GM21717 (cell line): ENCODE measurements around the gene CX3CL1.
"Not testable (repeated sequence)": the region's sequence is repeated elsewhere in the genome, so short reads cannot be mapped to it uniquely, and the experiment has no call there.

ENCODE experiments used
- ATAC-seq: cut with Tn5 transposase; IDR thresholded peaks from one replicate; pipeline ENCODE4 v1.9.1; 2021; ENCODE audit warnings: mild to moderate bottlenecking, moderate library complexity; ENCODE audit not compliant: unreplicated experiment

The CX3CL1 gene

GRCh38 chr16:57356547-57356946 is 15.7 kb upstream of the CX3CL1 start:
- ATAC-seq: no peak

GRCh38 chr16:57357330-57358085 is 14.8 kb upstream of the CX3CL1 start:
- ATAC-seq: peak; percentile 30

GRCh38 chr16:57358086-57358420 is 14.2 kb upstream of the CX3CL1 start:
- peak; percentile 2 for ATAC-seq

DNA sequence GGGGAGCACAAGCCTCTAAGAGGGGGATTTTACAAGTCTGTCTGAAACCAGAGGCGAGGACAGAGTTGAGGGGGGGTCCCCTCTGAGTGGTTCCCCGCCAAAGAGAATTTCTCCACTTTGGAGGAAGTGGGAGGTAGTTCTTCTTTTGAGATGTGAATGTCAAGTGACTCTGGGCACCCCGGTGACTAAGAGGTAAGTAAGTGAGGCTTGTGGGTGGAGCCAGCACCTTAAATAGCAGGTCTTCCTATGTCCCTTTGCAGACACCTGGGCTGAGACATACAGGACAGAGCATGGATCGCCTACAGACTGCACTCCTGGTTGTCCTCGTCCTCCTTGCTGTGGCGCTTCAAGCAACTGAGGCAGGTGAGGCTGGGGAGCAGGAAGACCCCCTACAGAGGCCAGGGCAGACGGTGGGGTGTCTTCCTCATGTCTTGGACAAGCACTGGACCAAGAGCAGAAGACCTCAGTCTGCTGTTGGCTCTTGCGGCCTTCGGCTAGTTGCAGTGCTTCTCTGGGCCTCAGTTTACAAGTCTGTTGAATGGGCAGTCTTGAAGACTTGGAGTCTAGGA is 13.7 kb upstream of the CX3CL1 start, which contains the start of gene CCL22:
Gene CCL22, plus strand, starts transcription at position 257 of the 569 bp plus-strand sequence. Its CDS starts 34 bp downstream, at position 291.
- ATAC-seq: peak; percentile 58

DNA sequence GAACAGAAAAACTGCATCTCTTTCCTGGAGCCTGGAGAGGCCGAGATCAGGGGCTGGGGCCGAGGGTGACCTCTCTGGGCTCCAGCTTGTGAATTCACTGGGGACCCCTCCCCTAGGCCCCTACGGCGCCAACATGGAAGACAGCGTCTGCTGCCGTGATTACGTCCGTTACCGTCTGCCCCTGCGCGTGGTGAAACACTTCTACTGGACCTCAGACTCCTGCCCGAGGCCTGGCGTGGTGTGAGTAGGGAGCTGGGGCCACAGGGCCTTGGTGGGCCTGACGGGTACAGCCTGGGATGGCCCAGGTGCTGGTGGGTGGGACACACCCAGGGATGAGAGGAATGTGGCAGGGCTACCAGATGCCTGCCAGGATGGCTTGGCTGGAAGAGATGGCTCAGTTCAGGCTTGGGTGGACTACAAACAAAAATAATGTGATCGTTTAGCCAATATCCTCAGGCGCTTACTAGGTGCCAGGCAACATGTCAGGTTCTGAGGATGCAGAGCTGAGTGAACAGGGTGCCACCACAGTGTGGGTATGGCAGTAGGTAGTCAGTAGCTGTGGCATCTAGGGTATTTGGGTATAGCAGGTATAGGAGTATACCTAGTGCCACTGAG is 11.9 kb upstream of the CX3CL1 start:
- no peak for ATAC-seq

DNA sequence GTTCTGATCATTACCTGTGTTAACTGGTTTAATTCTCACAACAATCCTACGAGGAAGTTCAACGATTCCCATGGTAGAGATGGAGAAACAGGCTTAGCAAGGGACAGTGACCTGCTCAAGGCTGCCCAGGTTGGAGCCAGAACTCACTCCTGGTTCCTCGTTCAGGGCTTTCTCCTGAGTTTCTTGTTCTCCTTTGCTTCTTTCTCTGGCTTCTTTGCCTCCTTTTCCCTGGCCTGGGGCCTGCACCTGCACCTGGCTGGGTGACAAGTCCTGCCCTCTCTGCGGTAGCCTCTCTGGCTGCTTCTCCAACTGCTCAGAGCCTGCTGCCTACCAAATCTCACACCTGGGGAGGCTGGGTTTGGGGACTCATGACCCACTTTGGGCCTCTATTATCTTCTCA is 10.9 kb upstream of the CX3CL1 start:
- no peak for ATAC-seq

DNA sequence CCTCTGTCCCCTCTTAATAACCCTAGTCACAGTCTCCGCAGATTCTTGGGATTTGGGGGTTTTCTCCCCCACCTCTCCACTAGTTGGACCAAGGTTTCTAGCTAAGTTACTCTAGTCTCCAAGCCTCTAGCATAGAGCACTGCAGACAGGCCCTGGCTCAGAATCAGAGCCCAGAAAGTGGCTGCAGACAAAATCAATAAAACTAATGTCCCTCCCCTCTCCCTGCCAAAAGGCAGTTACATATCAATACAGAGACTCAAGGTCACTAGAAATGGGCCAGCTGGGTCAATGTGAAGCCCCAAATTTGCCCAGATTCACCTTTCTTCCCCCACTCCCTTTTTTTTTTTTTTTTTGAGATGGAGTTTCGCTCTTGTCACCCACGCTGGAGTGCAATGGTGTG is 8.1 kb upstream of the CX3CL1 start:
- ATAC-seq: no peak

- no peak for ATAC-seq
These were observed 5.7 kb upstream of the CX3CL1 start for GRCh38 chr16:57366544-57367040.

DNA sequence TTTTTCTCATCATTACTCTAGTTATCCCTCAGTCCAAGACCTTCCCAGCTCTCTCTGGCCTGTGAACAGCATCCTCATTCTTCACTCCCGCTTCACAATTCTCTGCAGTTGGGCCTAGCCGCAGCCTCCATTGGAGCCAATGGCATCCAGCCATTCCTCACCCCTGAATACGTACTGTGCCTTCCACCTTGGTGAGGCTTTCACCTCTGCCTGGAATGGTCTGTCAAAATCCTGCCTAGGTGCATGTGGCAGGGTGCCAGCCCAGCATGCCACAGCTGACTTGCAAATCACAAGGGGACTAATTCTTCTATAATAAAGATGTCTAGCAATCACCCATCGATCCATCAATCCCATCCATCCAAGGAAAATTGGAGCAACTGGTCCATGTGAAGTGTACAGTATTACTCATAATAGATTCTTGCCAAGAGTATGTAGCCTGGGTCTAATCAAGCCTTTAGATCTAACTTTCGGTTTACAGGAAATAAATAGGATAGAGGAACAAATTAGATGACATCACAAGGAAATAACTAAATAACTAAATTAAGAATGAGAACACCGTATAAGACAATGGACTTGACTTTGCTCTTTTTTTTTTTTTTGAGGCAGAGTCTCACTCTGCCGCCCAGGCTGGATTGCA is 5.1 kb upstream of the CX3CL1 start:
- ATAC-seq: no peak

DNA sequence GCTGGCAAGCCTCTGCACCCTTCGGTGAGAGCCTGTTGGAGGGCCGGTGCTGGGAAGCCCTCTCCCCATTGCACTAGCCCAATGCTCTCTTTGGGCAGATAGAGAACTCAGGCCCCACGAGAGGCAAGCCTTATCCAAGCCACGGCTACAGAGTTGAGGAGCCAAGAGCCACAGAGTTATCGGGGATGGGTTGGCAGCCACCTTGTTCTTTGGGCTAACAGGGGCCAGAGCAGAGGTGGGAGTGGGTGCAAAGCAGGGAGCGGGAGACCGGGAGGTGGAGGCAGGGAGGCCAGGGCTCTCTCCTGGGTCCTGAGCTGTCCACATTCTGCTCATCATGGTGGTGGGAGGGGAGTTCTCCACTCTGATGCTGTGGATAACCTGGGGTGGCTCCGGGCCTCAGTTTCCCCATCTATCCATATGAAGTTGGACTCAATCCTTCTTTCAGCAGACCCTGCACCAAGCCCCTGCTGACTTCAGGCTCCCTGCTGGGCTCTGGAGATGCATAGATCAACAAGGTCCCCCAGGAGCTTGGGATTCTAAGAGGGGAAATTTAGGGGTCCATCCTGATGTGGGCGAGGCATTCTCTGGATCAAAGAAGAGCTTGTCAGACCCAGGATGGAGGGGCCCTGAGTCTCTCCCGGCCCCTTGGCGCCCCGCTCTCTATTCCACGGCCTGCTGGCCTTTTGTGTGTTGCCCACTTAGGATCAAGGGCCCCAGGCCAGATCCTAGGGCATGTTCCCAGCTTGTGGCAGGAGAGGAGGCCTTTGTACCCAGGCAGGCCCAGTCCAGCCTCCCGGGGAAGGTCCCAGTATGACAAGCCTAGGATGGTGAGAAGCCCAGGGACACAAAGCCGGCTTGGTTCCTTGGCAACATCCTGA is 557 bp upstream of the CX3CL1 start:
- ATAC-seq: no peak

GRCh38 chr16:57373117-57373947 is 1.0 kb downstream of the CX3CL1 start:
- no peak for ATAC-seq

GRCh38 chr16:57374067-57374534 is 1.8 kb downstream of the CX3CL1 start:
- ATAC-seq: no peak

DNA sequence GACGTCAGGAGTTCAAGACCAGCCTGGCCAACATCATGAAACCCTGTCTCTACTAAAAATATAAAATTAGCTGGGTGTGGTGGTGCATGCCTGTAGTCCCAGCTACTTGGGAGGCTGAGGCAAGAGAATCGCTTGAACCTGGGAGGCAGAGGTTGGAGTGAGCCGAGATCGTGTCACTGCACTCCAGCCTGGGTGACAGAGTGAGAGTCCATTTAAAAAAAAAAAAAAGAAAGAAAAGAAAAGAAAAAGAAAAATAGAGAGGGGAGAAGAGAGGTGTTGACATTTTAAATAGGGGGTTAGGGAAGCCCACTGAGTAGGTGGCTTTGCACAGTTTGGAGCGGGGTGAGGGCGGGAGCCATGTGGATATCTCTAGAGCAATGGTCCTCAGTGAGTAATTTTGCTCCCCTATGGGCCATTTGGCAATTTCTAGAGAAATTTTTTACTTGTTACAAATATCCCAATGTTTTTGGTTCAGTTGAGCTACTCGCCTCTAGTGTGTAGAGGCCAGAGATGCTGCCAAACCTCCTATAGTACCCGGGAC is 2.7 kb downstream of the CX3CL1 start:
- ATAC-seq: not testable (repeated sequence)

DNA sequence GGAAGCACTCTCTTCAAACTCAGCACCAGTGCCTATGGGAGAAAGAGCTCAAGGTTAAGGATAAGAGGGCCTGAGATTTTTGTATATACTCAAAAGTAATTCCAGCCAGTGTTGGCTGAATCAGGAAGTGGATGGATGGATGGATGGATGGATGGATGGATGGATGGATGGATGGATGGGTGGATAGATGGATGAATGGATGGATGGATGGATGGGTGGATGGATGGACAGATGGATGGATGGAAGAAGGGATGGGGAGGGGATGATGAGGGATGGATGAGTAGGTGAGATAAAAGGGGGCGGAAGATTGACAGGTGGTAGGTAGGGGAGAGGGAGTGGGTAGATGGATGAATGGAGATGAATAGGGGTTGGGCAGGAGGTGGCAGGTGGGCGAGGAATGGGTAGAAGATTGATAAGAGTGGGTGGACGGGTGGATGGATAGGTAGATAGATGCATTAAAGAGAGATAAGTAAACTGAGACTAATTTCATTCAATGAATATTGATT is 4.1 kb downstream of the CX3CL1 start:
- no peak for ATAC-seq

- peak; percentile 70 for ATAC-seq
These were observed 5.0 kb downstream of the CX3CL1 start for GRCh38 chr16:57377080-57377841.

DNA sequence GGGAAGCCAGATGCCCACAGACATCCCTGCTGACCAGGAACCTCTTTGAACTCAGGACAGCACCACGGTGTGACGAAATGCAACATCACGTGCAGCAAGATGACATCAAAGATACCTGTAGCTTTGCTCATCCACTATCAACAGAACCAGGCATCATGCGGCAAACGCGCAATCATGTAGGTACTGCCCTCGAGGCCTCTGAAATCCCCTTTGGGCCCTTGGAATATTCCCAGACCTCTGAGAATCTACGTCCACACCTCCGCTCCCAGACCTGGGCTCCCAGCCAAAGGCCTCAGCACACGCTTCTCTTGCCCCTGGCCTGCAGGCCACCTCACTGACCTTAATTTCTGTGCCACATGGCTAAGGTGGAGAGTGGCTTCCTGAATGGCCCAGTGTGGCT is 7.3 kb downstream of the CX3CL1 start:
- ATAC-seq: no peak

- ATAC-seq: no peak
These were observed 8.6 kb downstream of the CX3CL1 start for GRCh38 chr16:57380671-57381462.
